GM03348 (cell line): ENCODE results near the gene GUCY1B1.
A peak's percentile ranks its signal among the peaks of the same experiment; 100 is the strongest.
"Not testable (repeated sequence)": the region's sequence is repeated elsewhere in the genome, so short reads cannot be mapped to it uniquely, and the experiment has no call there.

Experiments
- DNase-seq: peaks from one replicate; pipeline ENCODE4 v3.0.0; 2012; ENCODE audit warnings: low spot score

GUCY1B1 gene

DNA sequence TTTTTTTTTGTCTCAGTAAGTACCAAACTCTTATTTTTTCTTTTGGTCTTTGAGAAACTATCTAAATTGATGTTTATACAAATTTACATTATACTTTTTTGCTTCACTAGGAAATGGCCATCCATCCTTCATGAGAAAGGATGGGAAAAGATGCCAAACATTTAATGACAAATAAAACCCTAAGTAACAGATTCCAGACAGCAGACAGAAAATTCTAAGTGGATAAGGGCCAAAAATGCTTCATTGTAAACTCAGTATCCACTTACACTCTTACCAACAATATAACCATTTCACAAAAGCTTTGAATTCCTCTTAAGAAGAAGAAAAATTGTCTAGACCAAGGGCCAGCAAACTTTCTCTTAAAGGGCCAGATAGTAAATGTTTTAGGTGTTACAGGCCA is 3.5 kb downstream of the GUCY1B1 start:
- DNase-seq = no peak

DNA sequence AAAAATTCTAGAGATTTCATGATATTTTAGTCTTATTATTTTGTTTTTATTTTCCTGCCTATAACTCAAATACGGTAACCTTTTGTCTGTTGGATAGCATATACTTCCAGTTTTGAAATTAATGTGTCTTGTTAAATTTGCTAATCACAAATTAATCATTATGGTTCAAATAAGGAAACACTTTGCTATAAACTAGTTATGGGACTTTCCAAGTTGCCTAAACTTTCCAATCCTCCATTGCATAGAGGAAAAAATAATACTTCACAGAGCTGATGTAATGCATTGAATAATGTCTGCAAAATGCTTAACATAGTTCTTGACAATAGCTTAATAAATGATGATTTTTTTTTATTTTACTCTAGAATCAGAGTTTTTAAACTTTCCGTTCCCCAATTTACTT is 4.7 kb downstream of the GUCY1B1 start:
- no peak for DNase-seq

DNA sequence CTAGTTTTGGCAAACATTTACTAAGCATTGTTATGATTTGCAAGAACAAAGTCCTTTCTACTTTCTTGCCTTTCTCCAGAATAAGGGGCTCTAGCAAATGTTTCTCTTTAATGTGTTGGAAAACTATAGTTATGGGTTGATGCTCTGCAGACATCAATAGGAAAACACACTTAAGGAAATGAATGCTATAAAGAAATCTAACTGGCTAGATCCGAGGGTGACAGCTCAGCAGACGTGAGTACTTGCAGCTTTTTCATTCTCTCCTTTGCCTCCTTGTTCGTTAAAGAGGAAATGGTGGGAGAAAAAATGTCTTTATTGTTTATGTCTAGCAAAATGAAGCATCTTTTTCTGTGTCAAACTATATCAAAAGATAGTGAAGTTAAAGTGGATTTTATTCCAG is 6.3 kb downstream of the GUCY1B1 start:
- no peak for DNase-seq

DNA sequence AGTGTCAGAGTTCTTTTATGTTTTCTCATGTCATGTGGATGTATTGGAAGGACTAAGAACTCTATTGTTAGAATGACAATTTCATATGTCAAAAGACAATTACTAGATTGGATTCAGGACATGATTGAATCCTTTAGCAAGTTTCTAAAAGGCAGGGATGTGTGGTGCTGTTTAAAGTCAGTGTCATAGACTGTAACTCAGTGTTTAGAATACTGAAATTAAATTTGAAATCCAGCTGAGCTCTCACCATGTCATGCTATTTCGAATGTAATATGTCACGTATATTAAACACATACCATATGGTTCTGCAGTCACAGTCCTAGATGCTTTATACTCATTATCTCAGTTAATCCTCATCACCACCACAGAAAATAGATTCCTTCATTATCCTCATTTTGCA is 7.8 kb downstream of the GUCY1B1 start:
- no peak for DNase-seq

DNA sequence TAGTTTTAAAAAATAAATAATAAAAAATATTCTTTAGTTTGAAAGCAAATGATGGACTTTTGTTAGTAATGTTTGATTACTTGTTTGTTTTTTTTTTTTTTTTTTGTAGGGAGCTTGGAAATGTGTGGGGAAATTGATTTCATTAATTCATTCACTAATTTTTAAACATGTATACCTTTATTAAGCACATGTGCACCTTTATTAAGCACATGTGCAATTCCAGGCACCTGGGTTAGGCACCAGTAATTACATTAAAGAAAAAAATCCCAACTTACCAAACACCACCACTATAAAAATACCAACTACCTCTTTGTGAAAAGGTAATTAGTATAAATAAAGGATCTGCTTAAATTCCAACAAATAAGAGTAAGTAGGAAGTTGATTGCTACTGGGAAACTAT is 9.5 kb downstream of the GUCY1B1 start:
- DNase-seq = no peak

DNA sequence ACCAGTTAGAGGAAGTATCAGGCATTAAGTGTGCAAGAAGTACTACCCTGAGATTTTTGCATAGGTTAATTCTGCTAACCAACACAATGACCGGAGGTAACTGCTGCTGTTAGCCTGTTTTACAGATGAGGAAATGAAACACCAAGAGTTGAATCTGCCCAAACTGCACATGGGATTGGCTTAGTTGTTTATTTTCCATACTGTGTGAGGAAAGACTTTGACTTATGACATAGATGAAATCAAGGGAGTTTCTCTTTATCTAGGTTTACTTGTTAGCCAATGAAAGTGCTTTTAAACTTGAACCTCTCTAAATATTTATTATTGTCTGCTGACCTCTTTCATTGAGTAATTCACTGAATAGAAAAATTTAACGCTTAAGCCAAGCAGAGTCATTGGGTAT is 10.3 kb downstream of the GUCY1B1 start:
- DNase-seq = no peak

DNA sequence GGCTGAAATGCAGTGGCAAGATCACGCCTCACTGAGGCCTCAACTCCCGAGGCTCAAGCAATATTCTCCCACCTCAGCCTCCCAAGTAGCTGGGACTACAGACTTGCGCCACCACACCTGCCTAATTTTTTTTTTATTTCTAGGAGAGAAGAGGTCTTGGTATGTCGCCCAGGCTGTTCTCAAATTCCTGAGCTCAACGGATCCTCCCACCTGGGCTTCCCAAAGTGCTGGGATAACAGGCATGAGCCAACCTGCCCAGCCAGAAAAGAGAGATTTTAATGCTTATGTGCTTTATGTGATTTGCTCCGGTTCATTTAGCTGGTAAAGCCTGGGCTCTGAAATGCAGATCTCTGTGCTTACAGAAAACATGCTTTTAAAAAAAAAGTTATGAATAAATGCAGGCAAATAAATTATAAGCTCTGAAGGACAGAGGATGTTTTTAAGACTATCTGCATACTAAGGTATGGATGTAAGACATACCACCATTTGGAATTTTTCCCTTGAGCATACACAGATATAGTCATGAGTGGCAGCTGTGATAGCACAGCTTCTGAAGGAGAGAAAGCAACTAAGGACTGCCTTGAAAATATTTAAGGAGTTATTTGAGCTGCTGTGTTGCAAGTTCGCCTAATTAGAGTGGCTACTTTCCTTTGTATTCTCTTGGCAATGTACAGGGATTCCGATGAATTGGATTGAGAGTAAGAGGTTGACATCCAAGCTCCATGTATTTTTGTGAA is 13.8 kb downstream of the GUCY1B1 start:
- no peak for DNase-seq

DNA sequence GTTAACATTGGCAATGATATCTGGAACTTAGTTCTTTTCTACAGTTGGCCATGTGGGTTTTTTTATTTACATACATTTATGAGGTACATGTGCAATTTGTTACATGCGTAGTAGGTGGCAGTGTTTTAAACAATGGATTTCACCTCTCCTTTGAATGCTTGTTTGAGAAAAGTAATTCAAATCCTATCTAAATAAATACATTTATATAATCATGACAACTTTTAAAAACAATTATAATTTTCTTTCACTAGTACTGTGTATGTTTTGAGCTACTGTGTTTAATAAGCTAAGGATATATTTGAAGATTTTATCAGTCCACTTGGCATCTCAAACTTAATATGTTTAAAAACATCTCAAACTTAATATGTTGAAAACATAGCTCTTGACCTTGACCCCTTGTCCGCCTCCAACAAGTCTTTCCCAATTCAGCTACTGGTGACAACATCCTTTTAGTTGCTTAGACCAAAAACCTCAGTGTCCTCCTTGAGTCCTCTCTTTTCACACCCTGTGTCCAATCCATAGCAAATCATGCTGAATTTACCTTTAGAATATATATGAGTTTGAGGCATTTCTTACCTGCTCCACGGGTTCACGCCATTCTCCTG is 14.5 kb downstream of the GUCY1B1 start:
- DNase-seq = no peak

DNA sequence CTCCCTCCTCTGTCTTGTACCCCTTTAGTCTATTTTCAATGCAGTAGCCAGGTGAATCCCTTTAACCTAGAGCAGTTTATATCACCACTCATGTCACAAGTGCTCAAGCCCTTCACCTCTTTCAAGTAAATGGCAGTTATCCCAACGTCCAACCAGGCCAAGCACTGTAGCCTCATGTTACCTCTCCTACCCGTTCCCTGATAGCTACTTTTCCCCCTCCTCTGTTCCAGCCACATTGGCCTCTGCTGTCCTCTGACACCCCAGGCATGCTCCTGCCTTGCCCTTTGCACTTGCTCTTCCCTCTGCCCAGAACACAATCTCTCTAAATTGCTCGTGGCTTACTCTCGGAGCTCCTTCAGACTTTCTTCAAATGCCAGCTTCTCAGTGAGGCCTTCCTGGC is 15.2 kb downstream of the GUCY1B1 start:
- no peak for DNase-seq

DNA sequence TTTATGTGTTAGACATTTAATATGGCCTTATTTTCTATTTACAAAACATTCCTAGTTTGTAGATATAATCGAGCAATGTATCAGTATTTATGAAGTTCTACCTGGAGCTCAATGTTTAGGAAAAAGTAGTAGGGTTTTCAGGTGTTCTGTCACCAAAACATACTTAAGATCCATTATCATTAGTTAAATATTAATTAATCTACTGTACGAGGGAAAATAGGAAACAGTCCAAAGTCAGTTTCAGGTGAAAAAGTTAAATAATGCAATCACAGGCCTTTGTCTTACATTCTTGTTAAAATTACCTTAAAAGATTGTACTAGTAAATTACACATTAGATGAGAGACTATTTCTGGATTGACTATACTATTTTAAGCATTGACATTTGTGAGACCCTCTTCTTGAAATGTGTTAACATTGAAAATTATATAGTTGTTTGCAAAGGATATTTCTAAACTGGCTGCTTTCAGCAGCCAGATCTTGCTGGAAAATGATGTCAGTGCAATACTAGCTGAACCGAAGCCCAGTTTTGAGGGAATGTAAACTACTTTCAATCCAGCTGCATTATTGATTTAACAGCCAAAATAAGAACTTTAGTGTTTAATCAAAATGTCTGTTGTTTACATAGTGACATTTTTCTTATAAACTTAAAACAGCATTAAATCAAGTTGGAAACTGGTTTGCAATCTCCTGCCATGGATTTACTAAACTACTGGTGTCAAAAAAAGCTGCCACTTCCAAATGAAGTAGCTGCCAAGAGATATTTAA is 19.3 kb downstream of the GUCY1B1 start:
- peak; percentile 30 for DNase-seq

DNA sequence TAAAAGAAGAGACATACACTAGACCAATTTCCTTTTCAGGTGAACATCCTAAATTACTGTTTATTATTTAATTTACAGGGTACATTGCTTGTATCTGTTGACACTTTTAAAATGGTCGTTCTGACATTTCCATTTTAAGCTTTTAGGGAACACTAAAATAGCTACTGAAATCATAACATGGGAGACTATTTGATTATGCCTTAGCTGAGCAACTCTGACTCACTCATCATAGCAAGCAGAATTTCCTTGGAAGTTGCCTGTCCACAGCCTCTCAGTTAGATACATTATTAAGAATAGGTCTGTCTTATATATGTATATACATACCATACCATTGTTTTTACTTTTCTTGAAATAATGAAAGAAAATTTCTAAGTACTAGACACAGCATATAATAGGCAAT is 22.0 kb downstream of the GUCY1B1 start:
- peak; percentile 11 for DNase-seq

DNA sequence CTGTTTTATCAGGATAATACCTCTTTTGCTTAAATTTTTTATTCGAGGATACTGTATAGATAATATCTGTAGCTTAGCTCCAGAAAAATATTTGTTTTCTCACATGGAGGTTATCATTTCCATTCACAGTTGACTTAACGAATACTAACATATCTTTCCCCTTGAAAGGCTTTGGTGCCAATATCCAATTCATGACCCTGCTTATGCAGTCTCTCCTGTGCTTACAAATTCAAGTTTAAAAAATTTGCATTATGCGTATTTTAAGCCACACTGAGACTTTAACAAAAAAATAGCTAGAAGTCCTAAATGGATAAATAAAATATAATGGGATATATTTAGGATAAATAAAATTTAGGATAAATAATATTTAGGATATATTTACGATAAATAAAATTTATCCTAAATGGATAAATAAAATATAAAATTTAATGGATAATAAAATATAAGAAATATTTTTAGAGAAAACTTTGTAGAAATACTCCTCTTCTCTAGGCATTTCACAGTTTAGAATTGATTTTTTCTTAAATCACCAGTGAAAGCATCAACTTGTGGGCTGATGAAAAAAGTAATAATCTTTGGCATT is 22.5 kb downstream of the GUCY1B1 start:
- DNase-seq = no peak

DNA sequence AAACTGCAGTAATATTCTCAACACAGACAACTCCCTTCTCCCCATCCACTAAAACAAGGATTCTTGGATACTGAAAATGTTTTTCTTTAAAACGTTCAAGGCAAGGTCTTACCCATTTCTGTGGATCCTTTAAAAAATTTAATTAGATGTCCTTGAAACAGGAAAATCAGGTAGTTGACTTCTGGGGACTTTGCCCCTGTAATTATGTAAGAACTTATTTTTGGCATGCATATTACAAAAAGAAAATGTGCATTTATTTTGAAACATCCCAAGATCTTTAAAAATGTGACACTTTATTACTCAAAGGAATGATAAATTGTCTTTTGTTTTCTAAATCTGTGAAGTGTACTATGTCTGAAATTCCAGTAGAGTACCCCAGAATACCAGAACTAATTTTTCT is 25.8 kb downstream of the GUCY1B1 start:
- DNase-seq = no peak

DNA sequence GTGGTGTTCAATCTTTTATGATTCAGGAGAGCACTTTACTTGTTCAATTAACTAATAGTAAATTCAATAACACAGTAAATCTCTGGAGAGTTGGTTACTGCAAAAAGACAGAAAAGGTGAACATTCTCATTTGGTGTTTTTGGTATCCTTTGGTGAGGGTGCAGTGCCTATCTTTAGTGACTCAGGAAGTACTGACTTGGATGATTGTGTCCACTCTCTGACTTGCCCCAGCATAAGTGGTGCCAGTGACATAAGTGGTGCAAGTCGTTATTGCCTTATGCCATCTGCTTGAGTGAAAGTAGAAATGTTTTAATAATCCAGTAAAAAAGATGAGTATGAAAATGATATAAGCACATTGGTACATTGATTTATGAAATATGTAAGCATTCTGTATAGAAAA is 27.0 kb downstream of the GUCY1B1 start:
- no peak for DNase-seq

DNA sequence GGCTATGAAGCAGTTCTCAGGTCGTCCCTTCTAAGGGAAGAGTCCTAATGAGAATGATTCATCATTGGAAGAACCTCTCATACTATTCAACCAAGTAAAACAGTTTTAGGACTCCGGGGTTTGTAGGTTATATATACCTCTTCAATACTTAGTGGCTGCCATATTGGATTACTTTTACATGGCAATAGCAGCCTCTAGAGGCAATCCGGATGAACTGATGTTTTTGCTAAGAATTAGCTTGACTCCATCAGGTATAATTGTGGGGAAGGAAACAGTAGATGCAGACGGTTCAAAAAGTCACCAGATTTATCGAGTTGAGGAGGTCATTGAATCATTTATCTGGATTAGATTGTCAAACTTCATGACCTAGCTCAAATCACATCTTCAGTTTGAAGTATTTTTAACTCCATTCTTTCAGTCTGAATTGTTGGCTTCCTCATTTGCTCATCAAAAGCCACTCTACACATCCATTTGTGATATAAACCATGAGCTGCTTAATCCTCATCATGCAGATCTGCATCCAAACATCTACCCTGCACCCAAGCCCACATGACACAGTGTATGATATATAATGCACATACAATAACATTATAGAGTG is 28.4 kb downstream of the GUCY1B1 start:
- DNase-seq = peak; percentile 67

DNA sequence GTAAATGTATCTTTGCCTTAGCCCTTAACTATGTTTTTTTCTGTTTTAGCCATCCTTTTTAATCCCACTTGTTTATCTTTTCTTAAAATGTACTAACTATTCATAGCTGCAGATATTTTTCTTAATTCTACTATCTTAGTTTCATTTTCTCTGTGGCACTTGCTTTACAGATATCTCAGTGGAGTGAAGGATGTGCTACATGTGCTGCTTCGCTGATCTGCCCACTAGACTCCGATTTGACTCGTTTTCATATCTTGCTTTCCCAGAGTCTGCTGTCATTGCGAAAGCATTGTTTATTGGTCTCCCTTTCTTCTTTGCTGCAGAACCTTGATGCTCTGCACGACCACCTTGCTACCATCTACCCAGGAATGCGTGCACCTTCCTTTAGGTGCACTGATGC is 30.6 kb downstream of the GUCY1B1 start:
- DNase-seq = no peak

DNA sequence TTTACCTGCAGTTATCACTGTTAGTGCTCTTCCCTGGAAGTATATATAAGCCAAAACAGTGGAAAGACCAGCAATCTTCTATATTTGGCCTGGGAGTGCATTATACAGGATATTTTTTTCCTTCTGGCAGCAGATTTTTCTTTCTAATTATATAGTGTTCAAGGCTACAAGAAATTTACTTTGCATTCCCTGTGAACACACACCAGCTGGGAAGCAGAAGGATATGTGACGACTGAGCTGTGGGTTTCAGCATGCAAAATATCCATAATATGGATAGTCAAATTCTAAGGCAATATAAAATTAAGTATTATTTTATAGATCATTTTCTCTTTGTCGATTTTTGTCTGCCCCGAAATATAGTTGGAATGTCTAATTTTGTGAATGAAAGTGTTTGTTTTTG is 31.2 kb downstream of the GUCY1B1 start:
- no peak for DNase-seq

DNA sequence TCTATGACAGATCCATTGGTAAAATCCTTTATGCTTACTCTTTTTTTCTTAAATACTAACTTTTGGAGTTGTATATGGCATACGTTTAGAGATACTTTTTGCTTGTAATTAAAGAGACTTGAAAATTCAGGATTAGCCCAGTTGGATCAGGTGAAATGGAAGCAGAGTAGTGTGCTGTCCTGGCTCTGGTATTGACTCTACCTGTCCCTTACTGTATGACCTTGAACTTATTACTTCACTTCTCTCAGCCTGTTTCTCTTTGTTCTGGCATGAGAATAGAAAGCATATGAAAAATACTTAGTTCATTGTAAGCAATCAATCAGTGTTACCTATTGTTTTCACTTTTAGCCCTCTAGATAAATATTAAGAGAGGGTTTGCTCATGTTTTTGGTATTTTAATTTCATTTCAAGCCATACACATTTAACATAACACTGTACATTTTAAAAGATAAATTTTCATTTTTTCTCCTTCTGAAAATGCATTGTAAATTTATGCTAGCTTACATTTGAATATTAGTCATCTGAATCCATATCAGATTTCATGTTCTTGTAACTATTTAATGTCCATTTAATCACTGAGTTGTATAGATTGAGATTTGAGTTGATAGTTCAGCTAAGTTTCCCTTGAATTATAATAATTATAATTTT is 35.9 kb downstream of the GUCY1B1 start:
- DNase-seq = no peak

DNA sequence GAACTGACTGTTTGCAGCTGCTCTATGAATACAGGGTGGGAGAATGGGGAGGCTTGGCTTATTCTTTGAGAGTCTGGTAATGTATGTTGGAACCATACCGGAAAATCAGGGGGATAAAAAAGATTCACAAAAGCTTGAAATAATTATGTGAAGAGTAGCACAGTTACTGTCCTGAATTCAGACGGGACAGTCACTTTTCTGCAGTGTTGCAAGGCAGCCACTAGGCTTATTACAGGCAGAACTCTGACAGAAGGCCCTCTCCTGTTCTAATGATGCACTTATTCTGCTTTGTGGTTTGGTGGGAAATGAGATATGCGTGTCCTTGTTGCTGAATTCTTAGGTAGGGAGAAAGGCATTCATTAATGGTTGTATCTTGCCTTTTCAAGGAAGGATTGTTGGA is 37.2 kb downstream of the GUCY1B1 start:
- peak; percentile 21 for DNase-seq

DNA sequence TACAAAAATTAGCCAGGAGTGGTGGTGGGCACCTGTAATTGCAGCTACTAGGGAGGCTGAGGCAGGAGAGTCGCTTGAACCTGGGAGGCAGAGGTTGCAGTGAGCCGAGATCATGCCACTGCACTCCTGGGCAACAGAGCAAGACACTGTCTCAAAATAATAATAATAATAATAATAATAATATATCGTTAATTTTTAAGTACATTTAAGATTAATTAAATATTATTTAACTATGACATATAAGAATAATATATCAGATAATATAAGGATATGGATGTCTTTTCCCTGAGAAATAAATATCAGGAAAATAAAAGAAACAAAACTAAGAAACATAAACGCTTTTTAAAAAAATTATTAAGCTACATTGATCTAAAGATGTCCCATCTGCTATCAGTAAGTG is 38.8 kb downstream of the GUCY1B1 start:
- not testable (repeated sequence) for DNase-seq

DNA sequence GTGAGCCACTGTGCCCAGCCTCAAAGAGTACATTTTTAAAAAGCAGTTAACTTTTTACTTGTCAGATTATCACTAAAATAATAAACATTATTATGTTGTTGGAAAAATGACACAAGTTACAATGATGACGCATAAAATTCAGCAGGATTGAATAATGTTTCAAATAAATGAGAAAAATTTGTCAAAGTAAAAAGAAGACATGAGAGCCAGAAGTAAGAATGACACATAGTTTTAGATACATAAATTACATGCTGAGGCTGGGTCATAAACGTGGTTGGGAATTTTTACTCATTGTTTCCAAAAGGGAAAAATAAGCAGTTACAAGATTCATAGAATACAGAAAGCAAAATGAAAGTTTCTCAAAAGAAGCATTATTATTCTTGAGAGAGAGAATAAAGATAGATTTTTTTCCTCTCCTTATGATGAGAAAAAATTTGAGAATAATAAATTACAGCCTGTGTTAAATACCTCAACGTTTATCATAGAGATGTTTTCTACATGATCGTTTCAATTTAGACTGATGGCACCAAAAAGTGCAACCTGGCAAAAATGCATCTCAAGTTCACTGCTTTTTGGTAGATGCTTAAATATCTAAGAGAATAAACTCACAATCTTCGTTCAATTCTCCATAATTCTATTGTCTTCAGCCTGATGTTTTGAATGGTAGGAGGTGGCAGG is 40.4 kb downstream of the GUCY1B1 start:
- DNase-seq = peak; percentile 31

DNA sequence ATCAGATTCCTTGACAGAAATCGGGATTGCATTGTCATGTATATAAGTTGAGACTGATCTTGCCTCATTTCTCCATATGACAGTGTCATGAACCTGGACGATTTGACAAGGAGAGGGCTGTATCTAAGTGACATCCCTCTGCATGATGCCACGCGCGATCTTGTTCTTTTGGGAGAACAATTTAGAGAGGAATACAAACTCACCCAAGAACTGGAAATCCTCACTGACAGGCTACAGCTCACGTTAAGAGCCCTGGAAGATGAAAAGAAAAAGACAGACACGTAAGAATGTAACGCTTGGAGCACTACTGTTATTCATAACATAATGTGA is 40.9 kb downstream of the GUCY1B1 start:
- DNase-seq = no peak
